Smooth muscle cell (in vitro differentiated cells): Measurements from ENCODE around the gene NRDE2. TPM values are rescaled to one million over a fixed set of nuclear protein-coding genes. Genes with fewer than 3 reads are reported as not detected.

Experiments used
- DNase-seq: peaks from one replicate; lab custom pipeline; 2025; ENCODE audit not compliant: unreplicated experiment; lab: John Stamatoyannopoulos, UW
- H2AFZ ChIP-seq: fragments of 200-600 bp; sonication (generic); 2 replicates; pipeline ENCODE4 v1.6.0; 2016; ENCODE audit warnings: antibody characterized with exemption, low read depth, mild to moderate bottlenecking
- H3F3A ChIP-seq: fragments of 200-600 bp; sonication (generic); 2 replicates; pipeline ENCODE4 v1.6.0; 2017; ENCODE audit warnings: antibody characterized with exemption, low read depth
- H3K27ac ChIP-seq: fragments of 200-600 bp; sonication (generic); 2 replicates; pipeline ENCODE4 v1.5.1; 2016; ENCODE audit warnings: low read depth, mild to moderate bottlenecking
- H3K27me3 ChIP-seq: fragments of 200-600 bp; sonication (generic); 2 replicates; pipeline ENCODE4 v1.6.1; 2016; ENCODE audit warnings: low read depth, mild to moderate bottlenecking
- H3K36me3 ChIP-seq: fragments of 200-600 bp; sonication (generic); 2 replicates; pipeline ENCODE4 v1.5.1; 2016; ENCODE audit warnings: low read depth
- H3K4me1 ChIP-seq: fragments of 200-600 bp; sonication (generic); 2 replicates; pipeline ENCODE4 v1.5.1; 2016; ENCODE audit warnings: low read depth
- H3K4me2 ChIP-seq: fragments of 200-600 bp; sonication (generic); 2 replicates; pipeline ENCODE4 v1.6.0; 2016; ENCODE audit warnings: mild to moderate bottlenecking
- H3K4me3 ChIP-seq: fragments of 200-600 bp; sonication (generic); 2 replicates; pipeline ENCODE4 v1.5.1; 2016; ENCODE audit warnings: mild to moderate bottlenecking
- H3K79me2 ChIP-seq: fragments of 200-600 bp; sonication (generic); 2 replicates; pipeline ENCODE4 v1.6.0; 2016; ENCODE audit warnings: low read depth, mild to moderate bottlenecking
- H3K9ac ChIP-seq: fragments of 200-600 bp; sonication (generic); 2 replicates; pipeline ENCODE4 v1.6.0; 2016; ENCODE audit warnings: low read depth
- H3K9me3 ChIP-seq: fragments of 200-600 bp; sonication (generic); replicated peaks from 2 replicates; pipeline ENCODE4 v1.5.1; 2016; ENCODE audit warnings: low read depth
- H4K20me1 ChIP-seq: fragments of 200-600 bp; sonication (generic); 2 replicates; pipeline ENCODE4 v1.6.0; 2016; ENCODE audit warnings: low read depth
- WGBS: methylation state at CpG from one replicate; pipeline ENCODE4 v1.1.7; 2016; ENCODE audit warnings: low lambda C conversion rate; 5-methylcytosine and 5-hydroxymethylcytosine counted together
- polyA plus RNA-seq: library from polyadenylated mRNA; unstranded; fragments of >200 nt; fragmentation: Nextera tagmentation; extraction: Ambion mirVana; gene quantifications from 2 replicates; pipeline ENCODE4 v1.2.1, GENCODE V29; 2016
- total RNA-seq: library from RNA; depleted of rRNA; stranded (reverse); fragments of >200 nt; gene quantifications from 2 replicates; pipeline ENCODE4 v1.2.3, GENCODE V29; 2014
- TF ChIP-seq, protein P1 (sequence below): fragments of 200-600 bp; sonication (generic); IDR thresholded peaks from 2 replicates; pipeline ENCODE4 v1.5.1; 2017; ENCODE audit warnings: borderline replicate concordance, mild to moderate bottlenecking, antibody characterized with exemption; ENCODE audit not compliant: insufficient read depth, poor library complexity, severe bottlenecking

Gene NRDE2
- total and polyA plus RNA-seq, 2 experiments from 2014 or later: 8.0 to 9.9 TPM

DNA sequence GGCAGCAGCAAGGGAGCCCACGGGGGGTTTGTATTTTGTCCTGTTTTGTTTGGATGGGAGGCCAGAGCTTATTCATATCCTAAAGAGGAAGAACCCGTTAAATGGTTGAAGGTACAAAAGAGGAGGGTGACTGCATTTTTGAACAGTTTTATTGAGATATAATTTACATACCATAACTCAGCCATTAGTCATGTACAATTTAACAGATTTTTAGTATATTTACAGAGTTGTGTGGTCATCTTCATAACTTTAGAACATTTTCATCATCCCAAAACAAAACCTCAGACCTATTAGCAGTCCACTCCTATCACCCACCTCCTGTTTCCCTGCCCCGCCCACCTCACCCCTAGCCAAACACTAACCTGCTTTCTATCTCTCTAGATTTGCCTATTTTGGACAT is 12.6 kb downstream of the NRDE2 start:
- Histone ChIP-seq H3K9ac (no peak overlapping the region), H3K9me3 (no peaks in the 10 kb centered on the region), H3K79me2 (peaks cover 28% of the 10 kb centered on the region), H4K20me1 (peaks cover 20% of the 10 kb centered on the region), H2AFZ (no peak overlapping the region), H3K4me3 (no peak overlapping the region), H3K36me3 (peaks cover 13% of the 10 kb centered on the region), H3K4me1 (no peaks in the 10 kb centered on the region), H3K27ac (no peak overlapping the region), H3F3A (no peaks in the 10 kb centered on the region), H3K4me2 (no peak overlapping the region), H3K27me3 (no peaks in the 10 kb centered on the region)
- WGBS: 88% methylated on average over 3 of the region's 3 CpGs
- TF ChIP-seq, protein P1, sequence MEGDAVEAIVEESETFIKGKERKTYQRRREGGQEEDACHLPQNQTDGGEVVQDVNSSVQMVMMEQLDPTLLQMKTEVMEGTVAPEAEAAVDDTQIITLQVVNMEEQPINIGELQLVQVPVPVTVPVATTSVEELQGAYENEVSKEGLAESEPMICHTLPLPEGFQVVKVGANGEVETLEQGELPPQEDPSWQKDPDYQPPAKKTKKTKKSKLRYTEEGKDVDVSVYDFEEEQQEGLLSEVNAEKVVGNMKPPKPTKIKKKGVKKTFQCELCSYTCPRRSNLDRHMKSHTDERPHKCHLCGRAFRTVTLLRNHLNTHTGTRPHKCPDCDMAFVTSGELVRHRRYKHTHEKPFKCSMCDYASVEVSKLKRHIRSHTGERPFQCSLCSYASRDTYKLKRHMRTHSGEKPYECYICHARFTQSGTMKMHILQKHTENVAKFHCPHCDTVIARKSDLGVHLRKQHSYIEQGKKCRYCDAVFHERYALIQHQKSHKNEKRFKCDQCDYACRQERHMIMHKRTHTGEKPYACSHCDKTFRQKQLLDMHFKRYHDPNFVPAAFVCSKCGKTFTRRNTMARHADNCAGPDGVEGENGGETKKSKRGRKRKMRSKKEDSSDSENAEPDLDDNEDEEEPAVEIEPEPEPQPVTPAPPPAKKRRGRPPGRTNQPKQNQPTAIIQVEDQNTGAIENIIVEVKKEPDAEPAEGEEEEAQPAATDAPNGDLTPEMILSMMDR: no peak
- no peak for DNase-seq

GRCh38 chr14:90318016-90318415 is 13.7 kb downstream of the NRDE2 start:
- whole genome bisulfite sequencing: 88% methylated on average over 4 of the region's 4 CpGs
- no peaks in the 10 kb centered on the region for H3F3A ChIP-seq
- no peaks in the 10 kb centered on the region for H3K27me3 ChIP-seq
- no peak overlapping the region for H3K27ac ChIP-seq
- no peaks in the 10 kb centered on the region for H3K4me1 ChIP-seq
- no peak overlapping the region for H3K9ac ChIP-seq
- no peak overlapping the region for H3K4me3 ChIP-seq
- H3K79me2 ChIP-seq: peaks cover 17% of the 10 kb centered on the region
- peaks cover 16% of the 10 kb centered on the region for H3K36me3 ChIP-seq
- no peak overlapping the region for H3K4me2 ChIP-seq
- H2AFZ ChIP-seq: no peak overlapping the region
- TF ChIP-seq, protein P1: no peak
- H4K20me1 ChIP-seq: peaks cover 13% of the 10 kb centered on the region
- H3K9me3 ChIP-seq: no peaks in the 10 kb centered on the region
- no peak for DNase-seq

- Histone ChIP-seq H2AFZ (no peak overlapping the region), H3K27me3 (no peaks in the 10 kb centered on the region), H4K20me1 (peaks cover 7% of the 10 kb centered on the region), H3K4me2 (no peak overlapping the region), H3K36me3 (peaks cover 17% of the 10 kb centered on the region), H3K9ac (no peak overlapping the region), H3K9me3 (no peaks in the 10 kb centered on the region), H3K4me3 (no peak overlapping the region), H3K4me1 (no peaks in the 10 kb centered on the region), H3K27ac (no peak overlapping the region), H3K79me2 (peaks cover 12% of the 10 kb centered on the region), H3F3A (no peaks in the 10 kb centered on the region)
- TF ChIP-seq, protein P1: no peak
- DNase-seq: no peak
- 94% methylated on average over 2 of the region's 2 CpGs for WGBS
Observed at GRCh38 chr14:90317286-90317685, 14.5 kb downstream of the NRDE2 start.

DNA sequence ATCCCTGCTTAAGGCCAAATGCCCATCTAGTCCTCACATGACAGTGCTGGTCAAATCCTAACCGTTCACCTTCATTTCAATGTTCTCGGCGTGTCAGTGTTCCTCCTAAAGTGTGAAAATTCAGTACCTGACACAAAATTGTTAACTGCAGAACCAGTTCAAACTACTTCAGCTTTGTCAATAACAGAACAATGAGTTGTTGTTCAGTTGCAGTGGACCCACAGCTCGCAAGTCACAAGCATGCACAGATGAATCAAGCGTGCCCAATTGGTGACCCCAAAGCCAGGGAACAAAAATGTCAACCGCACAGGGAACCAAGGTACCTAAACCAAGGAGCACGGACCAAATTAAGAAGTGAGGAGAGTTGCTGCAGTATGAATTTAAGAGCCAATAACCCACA is 23.2 kb downstream of the NRDE2 start:
- Histone ChIP-seq H3K9ac (no peak overlapping the region), H3K79me2 (no peaks in the 10 kb centered on the region), H4K20me1 (no peaks in the 10 kb centered on the region), H3F3A (no peaks in the 10 kb centered on the region), H3K9me3 (no peaks in the 10 kb centered on the region), H3K27ac (no peak overlapping the region), H3K36me3 (peaks cover 14% of the 10 kb centered on the region), H3K4me3 (no peak overlapping the region), H3K4me1 (no peaks in the 10 kb centered on the region), H3K27me3 (no peaks in the 10 kb centered on the region), H2AFZ (no peak overlapping the region), H3K4me2 (no peak overlapping the region)
- WGBS: 99% methylated on average over 7 of the region's 7 CpGs
- DNase-seq: no peak
- TF ChIP-seq, protein P1: no peak
